Measurements from ENCODE around the gene CEACAM7. TPM values are rescaled to one million over a fixed set of nuclear protein-coding genes. Genes with fewer than 3 reads are reported as not detected.
A peak's percentile ranks its signal among the peaks of the same experiment; 100 is the strongest.

Gene CEACAM7
- total RNA-seq, 1 experiment from 2014 or later = 0.15 TPM

DNA sequence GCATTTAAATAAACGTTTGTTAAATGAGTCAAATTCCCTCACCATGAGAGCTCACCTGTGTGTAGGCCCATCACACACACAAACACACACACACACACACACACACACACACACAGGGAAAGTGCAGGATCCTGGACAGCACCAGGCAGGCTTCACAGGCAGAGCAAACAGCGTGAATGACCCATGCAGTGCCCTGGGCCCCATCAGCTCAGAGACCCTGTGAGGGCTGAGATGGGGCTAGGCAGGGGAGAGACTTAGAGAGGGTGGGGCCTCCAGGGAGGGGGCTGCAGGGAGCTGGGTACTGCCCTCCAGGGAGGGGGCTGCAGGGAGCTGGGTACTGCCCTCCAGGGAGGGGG, 11.9 kb upstream of the CEACAM7 start:
- DNase-seq (ENCODE audit: low spot score) (no peak), ATAC-seq (no peak)
- Mint-ChIP-seq H3K4me1 (no peaks in the 10 kb centered on the region), H3K4me3 (no peak overlapping the region), H3K36me3 (no peaks in the 10 kb centered on the region), H3K27me3 (ENCODE audit: low read depth) (peaks cover 6% of the 10 kb centered on the region), H3K9me3 (no peaks in the 10 kb centered on the region), H3K27ac (no peak overlapping the region)
- ChIA-PET POLR2A (no interaction called here), CTCF (interaction anchor here (1.6 to 5.8 kb wide), 6 partner anchors 7 to 251 kb away, joined by 7 to 69 read pairs (median 44); partner anchors contain the start of gene CEACAM7)
- TF ChIP-seq CBFB (CRISPR knock-in tag; IDR thresholded peaks at IDR 0.05; ENCODE audit: low read depth) (no peak), FOXJ3 (CRISPR knock-in tag; IDR thresholded peaks at IDR 0.05; ENCODE audit: borderline replicate concordance) (no peak), ZNF121 (CRISPR knock-in tag; IDR thresholded peaks at IDR 0.05) (no peak), ZNF232 (CRISPR knock-in tag; IDR thresholded peaks at IDR 0.05) (no peak), SOX15 (CRISPR knock-in tag; IDR thresholded peaks at IDR 0.05) (no peak), ZNF396 (CRISPR knock-in tag; IDR thresholded peaks at IDR 0.05; ENCODE audit: borderline replicate concordance) (no peak), ESRRA (CRISPR knock-in tag; IDR thresholded peaks at IDR 0.05; ENCODE audit: borderline replicate concordance) (no peak)
- TF ChIP-seq, protein P1, sequence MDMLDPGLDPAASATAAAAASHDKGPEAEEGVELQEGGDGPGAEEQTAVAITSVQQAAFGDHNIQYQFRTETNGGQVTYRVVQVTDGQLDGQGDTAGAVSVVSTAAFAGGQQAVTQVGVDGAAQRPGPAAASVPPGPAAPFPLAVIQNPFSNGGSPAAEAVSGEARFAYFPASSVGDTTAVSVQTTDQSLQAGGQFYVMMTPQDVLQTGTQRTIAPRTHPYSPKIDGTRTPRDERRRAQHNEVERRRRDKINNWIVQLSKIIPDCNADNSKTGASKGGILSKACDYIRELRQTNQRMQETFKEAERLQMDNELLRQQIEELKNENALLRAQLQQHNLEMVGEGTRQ (CRISPR knock-in tag; IDR thresholded peaks at IDR 0.05) = no peak; the same call in 1 of the 2 replicates
- TF ChIP-seq, protein P2, sequence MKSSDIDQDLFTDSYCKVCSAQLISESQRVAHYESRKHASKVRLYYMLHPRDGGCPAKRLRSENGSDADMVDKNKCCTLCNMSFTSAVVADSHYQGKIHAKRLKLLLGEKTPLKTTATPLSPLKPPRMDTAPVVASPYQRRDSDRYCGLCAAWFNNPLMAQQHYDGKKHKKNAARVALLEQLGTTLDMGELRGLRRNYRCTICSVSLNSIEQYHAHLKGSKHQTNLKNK (CRISPR knock-in tag; IDR thresholded peaks at IDR 0.05) = no peak
- TF ChIP-seq, protein P3, sequence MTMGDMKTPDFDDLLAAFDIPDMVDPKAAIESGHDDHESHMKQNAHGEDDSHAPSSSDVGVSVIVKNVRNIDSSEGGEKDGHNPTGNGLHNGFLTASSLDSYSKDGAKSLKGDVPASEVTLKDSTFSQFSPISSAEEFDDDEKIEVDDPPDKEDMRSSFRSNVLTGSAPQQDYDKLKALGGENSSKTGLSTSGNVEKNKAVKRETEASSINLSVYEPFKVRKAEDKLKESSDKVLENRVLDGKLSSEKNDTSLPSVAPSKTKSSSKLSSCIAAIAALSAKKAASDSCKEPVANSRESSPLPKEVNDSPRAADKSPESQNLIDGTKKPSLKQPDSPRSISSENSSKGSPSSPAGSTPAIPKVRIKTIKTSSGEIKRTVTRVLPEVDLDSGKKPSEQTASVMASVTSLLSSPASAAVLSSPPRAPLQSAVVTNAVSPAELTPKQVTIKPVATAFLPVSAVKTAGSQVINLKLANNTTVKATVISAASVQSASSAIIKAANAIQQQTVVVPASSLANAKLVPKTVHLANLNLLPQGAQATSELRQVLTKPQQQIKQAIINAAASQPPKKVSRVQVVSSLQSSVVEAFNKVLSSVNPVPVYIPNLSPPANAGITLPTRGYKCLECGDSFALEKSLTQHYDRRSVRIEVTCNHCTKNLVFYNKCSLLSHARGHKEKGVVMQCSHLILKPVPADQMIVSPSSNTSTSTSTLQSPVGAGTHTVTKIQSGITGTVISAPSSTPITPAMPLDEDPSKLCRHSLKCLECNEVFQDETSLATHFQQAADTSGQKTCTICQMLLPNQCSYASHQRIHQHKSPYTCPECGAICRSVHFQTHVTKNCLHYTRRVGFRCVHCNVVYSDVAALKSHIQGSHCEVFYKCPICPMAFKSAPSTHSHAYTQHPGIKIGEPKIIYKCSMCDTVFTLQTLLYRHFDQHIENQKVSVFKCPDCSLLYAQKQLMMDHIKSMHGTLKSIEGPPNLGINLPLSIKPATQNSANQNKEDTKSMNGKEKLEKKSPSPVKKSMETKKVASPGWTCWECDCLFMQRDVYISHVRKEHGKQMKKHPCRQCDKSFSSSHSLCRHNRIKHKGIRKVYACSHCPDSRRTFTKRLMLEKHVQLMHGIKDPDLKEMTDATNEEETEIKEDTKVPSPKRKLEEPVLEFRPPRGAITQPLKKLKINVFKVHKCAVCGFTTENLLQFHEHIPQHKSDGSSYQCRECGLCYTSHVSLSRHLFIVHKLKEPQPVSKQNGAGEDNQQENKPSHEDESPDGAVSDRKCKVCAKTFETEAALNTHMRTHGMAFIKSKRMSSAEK (CRISPR knock-in tag; IDR thresholded peaks at IDR 0.05; ENCODE audit: borderline replicate concordance) = no peak

DNA sequence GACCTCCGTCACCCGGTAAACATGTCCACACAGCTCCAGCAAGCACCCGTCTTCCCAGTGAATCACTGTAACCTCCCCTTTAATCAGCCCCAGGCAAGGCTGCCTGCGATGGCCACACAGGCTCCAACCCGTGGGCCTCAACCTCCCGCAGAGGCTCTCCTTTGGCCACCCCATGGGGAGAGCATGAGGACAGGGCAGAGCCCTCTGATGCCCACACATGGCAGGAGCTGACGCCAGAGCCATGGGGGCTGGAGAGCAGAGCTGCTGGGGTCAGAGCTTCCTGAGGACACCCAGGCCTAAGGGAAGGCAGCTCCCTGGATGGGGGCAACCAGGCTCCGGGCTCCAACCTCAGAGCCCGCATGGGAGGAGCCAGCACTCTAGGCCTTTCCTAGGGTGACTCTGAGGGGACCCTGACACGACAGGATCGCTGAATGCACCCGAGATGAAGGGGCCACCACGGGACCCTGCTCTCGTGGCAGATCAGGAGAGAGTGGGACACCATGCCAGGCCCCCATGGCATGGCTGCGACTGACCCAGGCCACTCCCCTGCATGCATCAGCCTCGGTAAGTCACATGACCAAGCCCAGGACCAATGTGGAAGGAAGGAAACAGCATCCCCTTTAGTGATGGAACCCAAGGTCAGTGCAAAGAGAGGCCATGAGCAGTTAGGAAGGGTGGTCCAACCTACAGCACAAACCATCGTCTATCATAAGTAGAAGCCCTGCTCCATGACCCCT, 11.3 kb upstream of the CEACAM7 start:
- H3K27ac Mint-ChIP-seq = no peak overlapping the region
- DNase-seq (ENCODE audit: low spot score) = no peak
- TF ChIP-seq, protein P1 (CRISPR knock-in tag; IDR thresholded peaks at IDR 0.05) = peak; percentile 52
- no peak for TF ChIP-seq ZNF121 (CRISPR knock-in tag; IDR thresholded peaks at IDR 0.05)
- no peaks in the 10 kb centered on the region for H3K4me1 Mint-ChIP-seq
- no peaks in the 10 kb centered on the region for H3K36me3 Mint-ChIP-seq
- H3K4me3 Mint-ChIP-seq = no peak overlapping the region
- ChIA-PET CTCF (interaction anchor here (1.6 to 5.8 kb wide), 6 partner anchors 8 to 250 kb away, joined by 7 to 69 read pairs (median 44); partner anchors contain the start of gene CEACAM7), POLR2A (no interaction called here)
- H3K9me3 Mint-ChIP-seq = no peaks in the 10 kb centered on the region
- no peak for ATAC-seq
- peaks cover 6% of the 10 kb centered on the region for H3K27me3 Mint-ChIP-seq (ENCODE audit: low read depth)

DNA sequence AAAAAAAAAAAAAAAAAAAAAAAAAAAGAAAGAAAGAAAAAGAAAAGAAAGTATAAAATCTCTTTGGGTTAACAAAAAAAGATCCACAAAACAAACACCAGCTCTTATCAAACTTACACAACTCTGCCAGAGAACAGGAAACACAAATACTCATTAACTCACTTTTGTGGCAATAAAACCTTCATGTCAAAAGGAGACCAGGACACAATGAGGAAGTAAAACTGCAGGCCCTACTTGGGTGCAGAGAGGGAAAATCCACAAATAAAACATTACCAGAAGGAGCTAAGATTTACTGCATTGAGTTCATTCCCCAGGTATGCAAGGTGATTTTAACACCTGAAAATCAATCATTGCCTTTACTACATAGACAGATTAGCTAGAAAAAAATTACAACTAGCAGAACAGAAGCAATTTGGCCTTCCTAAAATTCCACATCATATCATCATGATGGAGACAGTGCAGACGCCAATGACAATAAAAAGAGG, 10.7 kb upstream of the CEACAM7 start:
- no peak for ATAC-seq
- Mint-ChIP-seq H3K36me3 (no peaks in the 10 kb centered on the region), H3K27me3 (ENCODE audit: low read depth) (peaks cover 6% of the 10 kb centered on the region), H3K4me3 (no peak overlapping the region), H3K9me3 (no peaks in the 10 kb centered on the region), H3K4me1 (no peaks in the 10 kb centered on the region), H3K27ac (no peak overlapping the region)
- no peak for DNase-seq (ENCODE audit: low spot score)
- CTCF ChIA-PET = interaction anchor here (0.8 to 5.8 kb wide), 7 partner anchors 8 to 250 kb away, joined by 4 to 69 read pairs (median 34); partner anchors contain the start of gene CEACAM7
- POLR2A ChIA-PET = no interaction called here
- TF ChIP-seq ATF1 (CRISPR knock-in tag; IDR thresholded peaks at IDR 0.05) (no peak), ETV6 (CRISPR knock-in tag; IDR thresholded peaks at IDR 0.05) (no peak), ZNF317 (CRISPR knock-in tag; IDR thresholded peaks at IDR 0.05; ENCODE audit: borderline replicate concordance, low read depth) (no peak), CREB1 (CRISPR knock-in tag; IDR thresholded peaks at IDR 0.05) (no peak), MXD4 (CRISPR knock-in tag; IDR thresholded peaks at IDR 0.05; ENCODE audit: borderline replicate concordance) (no peak)
- TF ChIP-seq, protein P4, sequence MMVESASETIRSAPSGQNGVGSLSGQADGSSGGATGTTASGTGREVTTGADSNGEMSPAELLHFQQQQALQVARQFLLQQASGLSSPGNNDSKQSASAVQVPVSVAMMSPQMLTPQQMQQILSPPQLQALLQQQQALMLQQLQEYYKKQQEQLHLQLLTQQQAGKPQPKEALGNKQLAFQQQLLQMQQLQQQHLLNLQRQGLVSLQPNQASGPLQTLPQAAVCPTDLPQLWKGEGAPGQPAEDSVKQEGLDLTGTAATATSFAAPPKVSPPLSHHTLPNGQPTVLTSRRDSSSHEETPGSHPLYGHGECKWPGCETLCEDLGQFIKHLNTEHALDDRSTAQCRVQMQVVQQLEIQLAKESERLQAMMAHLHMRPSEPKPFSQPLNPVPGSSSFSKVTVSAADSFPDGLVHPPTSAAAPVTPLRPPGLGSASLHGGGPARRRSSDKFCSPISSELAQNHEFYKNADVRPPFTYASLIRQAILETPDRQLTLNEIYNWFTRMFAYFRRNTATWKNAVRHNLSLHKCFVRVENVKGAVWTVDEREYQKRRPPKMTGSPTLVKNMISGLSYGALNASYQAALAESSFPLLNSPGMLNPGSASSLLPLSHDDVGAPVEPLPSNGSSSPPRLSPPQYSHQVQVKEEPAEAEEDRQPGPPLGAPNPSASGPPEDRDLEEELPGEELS (CRISPR knock-in tag; IDR thresholded peaks at IDR 0.05) = no peak
- TF ChIP-seq, protein P5, sequence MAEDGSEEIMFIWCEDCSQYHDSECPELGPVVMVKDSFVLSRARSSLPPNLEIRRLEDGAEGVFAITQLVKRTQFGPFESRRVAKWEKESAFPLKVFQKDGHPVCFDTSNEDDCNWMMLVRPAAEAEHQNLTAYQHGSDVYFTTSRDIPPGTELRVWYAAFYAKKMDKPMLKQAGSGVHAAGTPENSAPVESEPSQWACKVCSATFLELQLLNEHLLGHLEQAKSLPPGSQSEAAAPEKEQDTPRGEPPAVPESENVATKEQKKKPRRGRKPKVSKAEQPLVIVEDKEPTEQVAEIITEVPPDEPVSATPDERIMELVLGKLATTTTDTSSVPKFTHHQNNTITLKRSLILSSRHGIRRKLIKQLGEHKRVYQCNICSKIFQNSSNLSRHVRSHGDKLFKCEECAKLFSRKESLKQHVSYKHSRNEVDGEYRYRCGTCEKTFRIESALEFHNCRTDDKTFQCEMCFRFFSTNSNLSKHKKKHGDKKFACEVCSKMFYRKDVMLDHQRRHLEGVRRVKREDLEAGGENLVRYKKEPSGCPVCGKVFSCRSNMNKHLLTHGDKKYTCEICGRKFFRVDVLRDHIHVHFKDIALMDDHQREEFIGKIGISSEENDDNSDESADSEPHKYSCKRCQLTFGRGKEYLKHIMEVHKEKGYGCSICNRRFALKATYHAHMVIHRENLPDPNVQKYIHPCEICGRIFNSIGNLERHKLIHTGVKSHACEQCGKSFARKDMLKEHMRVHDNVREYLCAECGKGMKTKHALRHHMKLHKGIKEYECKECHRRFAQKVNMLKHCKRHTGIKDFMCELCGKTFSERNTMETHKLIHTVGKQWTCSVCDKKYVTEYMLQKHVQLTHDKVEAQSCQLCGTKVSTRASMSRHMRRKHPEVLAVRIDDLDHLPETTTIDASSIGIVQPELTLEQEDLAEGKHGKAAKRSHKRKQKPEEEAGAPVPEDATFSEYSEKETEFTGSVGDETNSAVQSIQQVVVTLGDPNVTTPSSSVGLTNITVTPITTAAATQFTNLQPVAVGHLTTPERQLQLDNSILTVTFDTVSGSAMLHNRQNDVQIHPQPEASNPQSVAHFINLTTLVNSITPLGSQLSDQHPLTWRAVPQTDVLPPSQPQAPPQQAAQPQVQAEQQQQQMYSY (CRISPR knock-in tag; IDR thresholded peaks at IDR 0.05) = no peak
